Measurements from ENCODE around the gene TMEM31.
A peak's percentile ranks its signal among the peaks of the same experiment; 100 is the strongest.

TMEM31 gene, protein sequence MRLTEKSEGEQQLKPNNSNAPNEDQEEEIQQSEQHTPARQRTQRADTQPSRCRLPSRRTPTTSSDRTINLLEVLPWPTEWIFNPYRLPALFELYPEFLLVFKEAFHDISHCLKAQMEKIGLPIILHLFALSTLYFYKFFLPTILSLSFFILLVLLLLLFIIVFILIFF

DNA sequence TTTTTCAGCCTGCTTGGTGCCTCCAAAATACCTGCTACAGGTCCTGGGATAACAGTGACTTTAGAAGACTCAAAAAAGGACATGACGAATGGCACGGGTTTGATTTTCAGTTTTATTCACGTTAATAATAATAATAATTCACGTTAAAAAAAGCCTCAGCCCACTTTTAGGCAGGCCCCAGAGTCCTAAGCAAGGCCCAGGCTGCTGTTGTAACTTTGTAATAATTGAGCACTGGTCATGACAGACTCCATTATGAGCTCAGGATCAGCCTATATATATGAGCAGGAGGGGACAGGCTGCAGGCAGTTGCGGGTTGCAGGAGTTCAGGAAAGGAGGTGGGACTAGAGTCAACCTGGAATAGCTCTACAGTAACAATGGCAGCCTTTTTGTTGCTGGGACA, at the start of gene TMEM31:
Gene TMEM31, plus strand, starts transcription at position 301 of the 400 bp plus-strand sequence. CDS start 1,350 bp downstream, outside the sequence.
- DNase-seq: no peak

DNA sequence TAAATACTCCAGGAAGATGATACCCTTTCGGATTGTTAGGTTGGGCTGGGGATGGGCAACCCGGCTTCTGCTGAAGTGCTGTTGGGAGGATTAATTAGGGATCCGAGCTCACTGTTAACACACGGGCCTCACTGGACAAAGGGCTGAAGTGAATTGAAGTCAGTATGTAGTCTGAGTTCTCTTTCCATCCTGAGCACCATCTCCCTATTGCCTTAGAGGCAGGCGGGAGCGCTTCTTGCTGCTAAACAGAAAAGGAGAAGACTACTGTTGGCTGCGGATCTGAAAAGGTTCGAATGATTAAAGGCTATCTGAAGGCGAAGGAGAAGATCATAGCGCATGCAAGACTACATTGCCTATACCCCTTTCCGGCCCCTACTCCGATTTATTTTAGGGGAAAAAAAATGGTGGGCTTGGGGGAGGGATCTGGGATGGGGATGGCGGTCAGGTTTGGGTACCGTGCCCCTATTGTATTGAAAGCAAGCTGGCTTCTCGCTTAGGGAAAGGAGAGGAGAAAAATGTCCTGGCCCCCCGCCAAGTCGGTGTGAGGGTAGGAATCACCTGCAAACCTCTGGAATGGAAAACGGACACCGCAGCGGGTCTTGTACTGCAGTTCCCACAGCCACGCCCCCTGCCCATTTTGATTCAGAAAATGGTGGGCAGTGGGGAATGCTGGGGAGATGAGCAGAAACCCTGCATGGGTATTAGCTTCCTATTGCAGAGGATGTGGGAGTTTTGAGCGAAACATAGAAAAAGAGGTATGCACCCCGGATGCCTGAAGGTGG, 46.5 kb upstream of the TMEM31 start:
- DNase-seq: no peak

DNA sequence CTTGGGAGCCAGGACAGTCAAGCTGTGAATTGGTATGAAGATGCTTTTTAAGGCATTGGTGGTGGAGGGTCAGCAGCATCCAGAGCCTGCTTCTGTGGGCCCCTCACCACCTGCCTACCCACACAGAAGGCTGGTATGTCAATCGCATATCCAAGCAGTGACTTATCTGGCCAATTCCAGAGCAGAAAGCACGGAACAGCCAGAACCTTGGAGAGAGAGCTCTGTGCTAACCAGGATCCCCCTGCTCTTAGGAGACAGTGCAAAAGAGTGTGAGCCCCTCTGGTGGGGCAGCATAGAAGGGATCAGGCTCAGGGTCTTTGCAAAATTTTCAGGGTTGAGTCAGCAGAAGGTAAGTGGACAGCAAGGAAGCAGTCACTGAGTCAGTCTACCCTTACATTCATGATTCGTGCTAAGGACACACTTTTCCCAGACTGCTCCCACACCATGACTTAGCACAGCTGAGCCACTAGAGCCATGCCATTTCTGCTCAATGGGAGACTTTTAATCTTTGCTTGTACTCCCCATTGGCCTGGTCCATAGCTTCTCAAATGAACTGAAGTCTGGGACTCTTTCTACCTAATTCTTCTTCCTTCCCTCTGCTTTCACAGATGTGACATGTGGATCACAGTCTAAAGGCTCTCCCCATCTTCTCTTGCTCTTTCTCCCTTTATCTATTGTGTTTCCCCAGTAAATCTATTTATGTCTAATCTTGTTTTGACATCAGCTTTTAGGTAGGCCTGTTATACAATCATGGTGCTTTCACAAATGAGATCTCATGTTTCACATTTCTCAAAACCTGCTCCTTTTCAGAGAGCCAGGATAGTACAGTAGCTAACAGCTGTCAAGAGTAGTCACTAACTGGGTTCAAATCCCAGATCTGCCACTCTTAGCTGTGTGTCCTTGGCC, 44.3 kb upstream of the TMEM31 start:
- no peak for DNase-seq

DNA sequence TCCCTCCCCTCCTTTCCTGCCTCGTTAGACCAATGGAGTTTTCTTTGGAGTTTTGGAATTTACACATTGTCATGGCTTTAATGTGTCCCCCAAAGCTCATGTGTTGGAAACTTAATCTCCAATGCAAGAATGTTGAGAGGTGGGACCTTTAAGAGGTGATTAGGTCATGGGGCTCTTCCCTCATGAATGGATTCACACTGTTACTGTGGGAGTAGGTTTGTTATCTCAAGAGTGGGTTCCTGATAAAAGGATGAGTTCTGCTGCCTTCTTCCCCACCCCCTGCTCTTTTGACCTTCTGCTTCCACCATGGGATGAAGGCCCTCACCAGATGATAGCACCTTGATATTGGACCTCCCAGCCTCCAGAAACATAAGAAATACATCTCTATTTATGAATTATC, 41.0 kb upstream of the TMEM31 start:
- no peak for DNase-seq

DNA sequence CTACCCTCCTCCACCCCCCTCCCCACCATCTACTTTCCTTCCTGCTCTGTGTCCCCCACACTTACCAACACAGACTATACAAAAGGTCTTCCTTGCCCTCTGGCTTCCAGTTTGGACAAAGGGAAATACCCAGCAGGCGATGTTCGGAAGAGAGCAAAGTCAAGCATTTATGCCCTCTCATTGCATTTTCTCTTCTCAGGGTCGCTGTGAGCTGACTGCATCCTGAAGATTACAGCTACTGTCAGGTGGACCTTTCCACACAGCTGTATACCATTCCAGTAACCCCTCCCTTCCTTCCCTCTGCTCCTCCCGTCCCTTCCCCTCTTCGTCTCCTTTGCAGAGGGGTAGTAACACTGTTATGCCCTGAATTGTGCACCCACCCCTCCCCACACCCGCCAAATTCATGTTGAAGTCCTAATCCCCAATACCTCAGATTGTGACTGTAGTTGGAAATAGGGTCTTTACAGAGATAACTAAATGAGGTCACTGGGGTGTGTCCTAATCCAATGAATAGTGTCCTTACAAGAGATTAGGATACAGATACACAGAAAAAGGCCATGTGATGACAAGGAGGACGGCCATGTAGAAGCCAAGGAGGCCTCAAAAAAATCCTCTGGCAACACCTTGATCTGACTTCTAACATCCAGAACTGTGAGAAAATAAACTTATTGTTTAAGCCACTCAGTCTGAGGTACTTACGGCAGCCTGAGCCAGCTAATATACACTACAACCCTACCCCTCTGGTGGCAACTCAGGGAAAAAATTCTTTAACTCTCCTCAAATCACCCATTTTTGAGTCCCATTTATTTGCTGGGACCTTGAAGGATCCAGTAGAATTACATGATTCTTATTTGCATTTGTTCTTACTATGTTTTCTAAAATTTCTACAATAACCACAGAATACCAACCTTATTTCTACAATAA, 35.9 kb upstream of the TMEM31 start:
- DNase-seq: no peak

DNA sequence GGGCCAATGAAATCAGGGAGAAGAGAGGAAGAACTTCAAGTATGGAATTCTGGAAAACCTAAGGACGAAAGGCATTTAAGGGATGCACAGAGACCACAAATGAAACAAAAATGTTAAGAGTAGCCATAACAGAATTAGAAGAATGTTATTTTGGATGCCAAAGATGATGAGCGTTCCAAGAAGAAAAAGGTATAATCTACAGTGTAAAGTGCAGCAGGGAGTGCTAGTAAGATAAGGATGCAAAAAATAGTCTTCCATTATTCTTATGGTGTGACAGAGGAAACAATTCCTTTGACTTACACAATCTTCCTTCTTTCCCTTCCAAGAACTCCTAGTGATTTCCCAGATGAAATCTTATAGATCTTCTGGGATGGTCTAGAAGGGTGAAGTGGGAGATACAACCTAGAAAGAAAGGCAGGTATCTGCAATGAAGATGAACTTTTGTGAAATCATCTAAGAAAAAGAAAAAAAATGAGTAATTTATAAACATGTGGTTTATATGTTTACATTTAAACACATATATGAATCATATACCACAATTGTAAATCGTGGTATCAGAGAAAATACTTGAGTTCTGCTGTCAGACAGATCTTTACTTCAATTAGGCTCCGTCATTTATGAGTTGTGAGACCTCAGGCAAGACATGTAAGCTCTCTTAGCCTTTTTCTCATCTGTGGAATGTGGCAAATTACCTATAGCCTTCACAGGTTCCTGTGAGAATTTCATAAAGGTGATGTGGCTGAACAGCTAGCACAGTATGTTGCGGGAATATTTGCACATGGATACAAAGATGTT, 32.3 kb upstream of the TMEM31 start:
- DNase-seq: no peak

DNA sequence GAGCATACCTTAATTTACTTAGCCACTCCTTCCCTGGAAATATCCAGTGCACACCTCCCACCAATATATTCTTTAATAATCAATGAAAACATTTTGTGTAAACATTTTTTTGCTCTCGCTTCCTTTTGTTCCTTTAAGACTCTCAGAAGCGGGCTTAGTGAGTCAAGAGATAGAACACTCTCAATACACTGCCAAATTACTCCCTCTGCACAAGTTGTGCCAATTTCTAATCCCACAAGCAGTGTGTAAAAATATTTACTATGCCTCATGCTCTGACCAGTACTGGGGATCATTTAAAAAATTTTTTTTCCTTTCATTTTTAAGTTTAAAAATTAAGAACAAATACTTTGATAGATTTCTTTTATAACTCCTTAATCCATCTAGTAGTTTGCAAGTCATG, 29.3 kb upstream of the TMEM31 start:
- DNase-seq: no peak

DNA sequence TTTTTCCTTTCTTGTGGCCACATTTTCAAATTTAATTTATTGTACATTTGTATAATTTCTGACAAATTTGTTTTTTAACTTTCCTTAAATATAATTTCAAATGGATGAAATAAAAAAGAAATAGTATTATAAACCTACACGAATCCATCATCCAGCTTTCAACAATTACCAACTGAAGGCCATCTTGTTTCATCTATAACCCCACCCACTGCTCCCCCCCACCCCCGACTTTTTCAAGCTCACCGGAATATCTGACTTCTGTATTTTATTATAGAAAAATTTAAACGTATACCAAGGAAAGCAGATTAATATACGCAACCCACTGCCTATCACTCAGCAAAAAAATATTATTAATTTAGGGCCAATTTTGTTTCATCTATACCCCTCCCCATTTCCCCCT, 25.3 kb upstream of the TMEM31 start:
- DNase-seq: peak; percentile 3

DNA sequence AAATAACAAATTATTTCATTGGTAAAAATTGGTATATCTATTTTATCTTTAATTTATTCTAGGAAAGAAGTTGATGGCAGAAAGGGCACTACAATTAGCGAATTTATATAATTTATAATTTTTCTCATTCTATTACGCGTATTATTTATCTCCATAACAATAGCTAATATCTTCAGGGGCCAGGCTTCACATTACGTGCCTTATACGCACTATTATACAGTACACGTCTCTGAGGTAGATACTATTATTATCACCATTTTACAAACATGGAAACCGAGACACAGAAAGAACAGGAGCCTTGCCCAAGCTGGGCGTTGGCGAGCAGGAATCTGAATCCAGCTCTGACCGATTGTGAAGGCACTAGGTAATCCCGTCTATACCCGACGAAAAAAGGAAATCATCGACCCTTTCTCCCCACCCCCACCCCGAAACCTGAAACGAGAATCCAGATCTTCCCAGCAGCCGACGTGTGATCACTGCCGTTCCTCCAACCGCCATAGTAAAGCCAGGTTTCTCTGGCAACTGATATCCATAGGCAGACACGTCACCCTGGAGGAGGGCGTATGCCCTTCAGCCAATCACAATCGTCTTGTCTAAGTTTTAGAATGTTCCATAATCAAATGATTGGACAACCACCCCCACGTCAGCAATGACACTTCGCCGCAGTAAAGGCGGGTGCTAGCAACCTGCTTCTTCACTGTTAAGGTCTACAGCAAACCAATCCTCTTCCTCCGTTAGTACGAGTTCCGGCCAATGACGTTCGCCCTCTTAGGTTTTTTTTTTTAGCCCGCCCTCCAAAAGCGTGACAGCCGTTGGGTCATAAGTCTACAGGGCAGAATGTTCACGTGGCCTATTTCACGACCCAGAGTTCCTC, 24.3 kb upstream of the TMEM31 start, which contains the start of gene MORF4L2:
Gene MORF4L2, minus strand, starts transcription at position 501 of the 874 bp plus-strand sequence. CDS start 9,672 bp downstream, outside the sequence.
- peak; percentile 93 for DNase-seq

DNA sequence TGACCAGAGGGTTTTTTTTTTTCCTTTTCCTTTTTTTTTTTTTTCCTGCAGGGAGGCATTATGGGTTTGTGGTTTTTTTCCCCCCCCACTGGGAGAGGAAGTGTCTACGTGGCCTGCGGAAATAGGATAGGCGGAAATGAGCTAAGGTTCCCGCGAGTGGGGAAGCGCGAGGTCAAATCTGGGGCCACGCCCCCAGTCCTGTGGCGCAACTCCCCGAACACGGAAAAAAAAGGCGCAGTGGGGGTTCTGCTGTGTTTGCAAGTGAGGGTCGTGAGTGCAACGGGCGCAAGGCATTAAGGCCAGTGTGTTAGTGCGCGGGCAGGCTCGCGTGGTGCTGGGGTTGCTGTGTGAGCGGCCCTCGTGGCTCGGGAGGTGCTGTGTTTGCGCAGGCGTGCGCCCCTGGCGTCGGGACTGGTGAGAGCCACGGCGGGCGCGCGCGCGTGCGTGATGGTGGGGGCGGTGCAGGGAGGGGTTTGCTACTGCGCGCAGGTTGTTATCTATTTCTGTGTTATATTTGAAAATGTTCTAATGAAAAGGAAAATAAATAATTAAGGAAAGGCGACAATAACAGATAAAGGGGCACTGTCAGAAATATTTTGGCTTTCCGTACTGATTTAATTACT, 23.5 kb upstream of the TMEM31 start:
- peak; percentile 83 for DNase-seq

DNA sequence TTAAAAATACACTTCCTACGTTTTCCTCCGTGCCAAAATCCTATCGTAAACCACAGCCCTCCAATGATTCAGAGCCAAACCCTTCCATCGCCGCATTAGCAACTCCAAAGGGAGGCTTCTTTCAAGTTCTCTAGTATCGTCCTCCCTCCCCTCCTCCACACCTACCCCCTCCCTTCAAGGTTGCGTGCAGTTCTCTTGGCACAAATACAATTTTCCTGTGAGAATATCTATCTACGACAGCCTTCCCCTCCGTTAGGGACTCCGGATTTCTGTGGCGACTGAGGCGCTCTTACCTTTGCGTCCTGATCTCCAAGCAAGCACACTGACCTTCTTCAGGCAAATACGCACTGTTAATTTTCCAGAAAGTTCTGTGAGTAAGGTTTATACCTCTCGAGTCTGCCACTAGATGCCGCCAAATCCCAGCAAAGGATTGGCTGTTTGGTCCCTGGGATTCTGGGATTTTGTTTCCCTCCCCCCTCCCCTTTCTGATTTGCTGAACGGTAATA, 23.0 kb upstream of the TMEM31 start:
- DNase-seq: peak; percentile 69

DNA sequence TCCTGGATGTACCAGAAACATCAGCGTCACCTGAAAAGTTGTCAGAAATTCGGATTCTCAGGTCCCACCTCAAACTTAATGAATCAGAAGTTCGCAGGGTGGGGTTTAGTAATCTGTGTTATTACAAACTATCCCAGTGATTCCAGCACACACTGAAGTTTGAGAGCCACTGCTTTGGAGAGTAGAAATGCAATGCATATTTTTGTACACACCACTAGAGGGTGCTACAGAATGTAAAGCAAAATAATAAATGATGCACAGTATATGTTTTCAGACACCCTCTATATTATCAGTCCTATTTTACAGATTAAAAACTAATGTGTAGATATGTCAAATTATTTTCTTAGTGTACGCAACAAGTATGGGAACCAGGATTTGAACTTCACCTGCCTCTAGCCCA, 21.8 kb upstream of the TMEM31 start:
- peak; percentile 40 for DNase-seq

DNA sequence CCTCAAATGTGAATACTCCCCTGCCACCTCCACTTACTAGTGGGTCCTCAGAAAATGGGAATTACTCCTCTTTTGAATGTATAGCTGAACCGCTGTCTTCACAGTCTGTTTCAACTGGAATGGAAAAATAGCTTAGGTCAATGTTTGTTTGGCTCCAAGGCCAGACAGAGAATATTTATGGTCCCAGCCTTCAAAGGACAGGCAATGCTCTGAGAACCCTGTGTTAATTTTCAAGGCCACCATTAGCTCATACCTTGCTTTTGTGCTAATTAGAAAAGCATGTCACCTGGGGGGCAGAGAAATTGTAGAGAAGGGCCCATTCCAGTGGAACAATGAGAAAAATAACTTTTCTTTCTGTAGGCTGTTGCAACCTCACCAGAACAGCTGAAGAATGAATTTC, 19.6 kb upstream of the TMEM31 start:
- DNase-seq: no peak

DNA sequence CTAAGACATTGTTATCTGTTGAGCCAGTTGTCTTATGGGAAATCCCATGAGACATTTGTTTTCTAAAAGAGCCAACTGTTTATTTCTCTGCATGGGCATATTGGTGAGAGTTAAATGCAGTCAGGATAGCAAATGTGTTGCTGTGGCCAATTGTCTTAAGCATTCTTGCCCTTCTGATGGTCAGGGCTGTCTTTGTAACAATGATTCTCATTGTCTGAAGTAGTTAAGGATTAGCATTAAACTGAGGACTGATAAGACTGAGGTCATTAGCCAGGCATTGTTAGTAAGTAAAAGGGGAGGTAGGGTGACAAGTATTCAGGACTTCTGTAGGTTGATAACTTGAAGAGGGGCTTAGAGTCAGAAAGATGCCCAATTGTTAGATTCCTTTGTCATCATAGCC, 13.0 kb upstream of the TMEM31 start:
- DNase-seq: no peak

DNA sequence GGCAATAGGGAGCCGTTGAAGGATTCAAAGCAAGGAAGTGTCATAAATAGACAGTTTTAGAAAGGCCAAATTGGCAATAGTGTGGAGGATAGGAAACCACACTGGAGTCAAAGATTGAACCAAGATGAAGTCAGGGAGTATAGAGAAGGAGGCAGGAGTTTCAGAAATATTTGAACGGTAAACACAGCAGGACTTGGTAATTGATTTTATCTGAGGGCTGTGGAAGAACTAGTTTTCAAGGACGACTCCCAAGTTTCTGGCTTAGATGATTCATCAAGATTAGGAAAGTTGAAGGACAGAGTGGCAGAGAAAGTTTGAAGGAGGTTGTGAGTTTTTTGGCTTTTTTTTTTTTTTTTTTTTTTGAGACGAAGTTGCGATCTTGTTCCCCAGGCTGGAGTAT, 11.5 kb upstream of the TMEM31 start:
- DNase-seq: no peak

DNA sequence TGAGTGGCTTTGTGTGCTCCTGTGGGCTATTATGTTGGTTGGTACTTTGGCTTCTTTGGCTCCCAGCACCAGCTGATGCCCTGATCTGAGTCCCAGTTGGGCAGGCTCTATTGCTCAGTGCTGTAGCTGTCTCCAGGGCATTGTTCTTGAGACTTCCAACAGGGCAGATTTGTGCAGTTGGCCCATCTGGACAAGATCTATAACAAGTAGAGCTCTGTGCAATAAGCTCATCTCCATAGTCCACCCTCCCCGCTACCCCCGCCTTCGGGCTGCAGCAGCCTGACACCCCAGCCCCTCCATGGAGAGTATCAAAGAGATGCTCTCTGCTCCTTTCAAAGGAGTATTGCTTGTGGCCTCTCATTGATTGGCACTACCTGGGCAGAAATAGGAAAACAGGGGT, 5.8 kb upstream of the TMEM31 start:
- DNase-seq: no peak

DNA sequence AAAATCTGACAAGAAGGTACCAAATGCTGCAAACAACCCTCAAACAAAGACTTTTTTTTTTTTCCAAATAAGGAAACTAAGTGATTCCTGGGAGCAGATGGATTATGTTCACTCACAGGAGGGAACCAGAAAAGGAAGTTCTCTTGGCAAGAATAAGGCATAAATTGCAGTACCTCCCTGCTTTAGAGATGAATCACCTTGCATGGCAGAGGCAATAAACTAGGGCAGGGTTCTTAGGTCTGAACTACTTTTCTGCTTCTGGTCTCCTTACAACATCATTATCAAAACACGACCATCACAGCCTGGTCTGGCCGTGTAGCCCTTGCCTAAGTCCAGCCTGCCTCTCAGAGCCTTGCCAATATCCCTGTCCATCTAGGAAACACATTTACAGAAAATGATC, 6.3 kb downstream of the TMEM31 start:
- no peak for DNase-seq

DNA sequence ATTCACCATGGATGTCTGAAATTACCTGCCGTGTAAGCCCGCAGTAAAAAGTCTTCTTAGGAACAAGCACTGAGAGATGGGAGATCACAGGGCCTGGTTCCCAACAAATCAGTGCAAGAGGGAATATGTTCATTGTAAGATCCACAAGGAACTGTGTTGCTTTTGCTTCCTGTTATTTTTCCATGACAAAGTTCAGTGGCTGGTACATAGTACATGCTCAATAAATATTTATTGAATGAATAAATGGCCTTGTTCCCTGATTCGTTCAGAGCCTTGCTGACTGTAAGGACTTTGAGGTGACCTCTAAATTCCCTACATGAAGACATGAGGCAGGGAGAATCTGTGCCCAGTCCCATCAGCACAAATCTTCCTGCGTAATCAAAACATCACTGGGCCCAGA, 7.4 kb downstream of the TMEM31 start:
- no peak for DNase-seq

DNA sequence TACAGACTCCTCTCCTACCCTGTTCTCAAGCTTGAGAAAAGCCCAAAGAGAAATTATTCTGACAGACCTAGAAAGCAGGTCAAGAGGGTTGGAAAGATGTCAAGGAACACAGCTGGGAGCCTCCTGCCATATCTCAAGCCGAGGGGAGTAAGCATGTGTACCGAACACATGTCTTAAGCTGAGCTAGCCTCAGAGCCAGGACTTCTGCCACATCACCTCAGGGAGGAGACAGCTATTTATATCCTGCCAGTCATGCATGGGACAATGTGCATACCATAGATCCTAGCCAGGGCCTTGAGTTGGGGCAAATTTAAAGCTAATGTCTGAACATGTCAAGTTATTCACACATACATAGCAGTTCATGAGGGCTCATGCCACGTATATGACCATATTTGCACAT, 11.8 kb downstream of the TMEM31 start:
- DNase-seq: no peak

DNA sequence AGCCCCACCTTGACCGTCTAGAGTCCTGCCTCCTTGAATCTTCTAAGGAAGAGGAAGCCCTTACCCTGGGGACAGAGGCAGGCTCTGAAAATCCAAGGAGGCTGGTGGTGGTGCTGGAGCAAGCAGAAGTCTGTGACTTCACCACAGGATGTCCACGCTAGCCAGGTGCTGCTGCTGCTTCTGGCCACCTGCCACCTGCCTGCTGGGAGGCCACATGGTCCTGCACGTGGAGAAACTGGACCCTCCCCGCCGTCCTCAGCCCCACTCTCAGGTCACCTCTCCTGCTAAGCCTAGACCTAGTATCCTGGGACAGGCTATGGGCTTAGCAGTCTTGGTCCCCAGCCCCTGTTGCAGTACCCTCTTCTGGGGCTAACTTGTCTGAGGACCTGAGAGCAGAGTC, 15.8 kb downstream of the TMEM31 start:
- no peak for DNase-seq
